Mesenchymal stem cell (in vitro differentiated cells and primary cell): Measurements from ENCODE around the gene FNDC10.

ENCODE experiments used
- DNase-seq: peaks from one replicate; pipeline ENCODE4 v3.0.0-alpha.2; 2013
- H2AFZ ChIP-seq: one replicate; pipeline ENCODE4 v1.6.1; 2013; ENCODE audit warnings: low read depth, mild to moderate bottlenecking, control low read depth, inconsistent platforms, low read length, moderate library complexity
- H2AK5ac ChIP-seq: 2 replicates; pipeline ENCODE4 v1.6.1; 2013; ENCODE audit warnings: low read length, moderate library complexity, mild to moderate bottlenecking, inconsistent platforms; ENCODE audit not compliant: severe bottlenecking
- H2BK120ac ChIP-seq: one replicate; pipeline ENCODE4 v1.6.1; 2013; ENCODE audit warnings: low read depth, mild to moderate bottlenecking, inconsistent platforms, low read length, moderate library complexity
- H2BK12ac ChIP-seq, 2 experiments: one replicate each; pipeline ENCODE4 v1.6.1; 2013; ENCODE audit warnings: inconsistent platforms in 2 of 2, low read length in 2 of 2, mild to moderate bottlenecking in 2 of 2, moderate library complexity in 2 of 2, control low read depth in 1 of 2
- H2BK15ac ChIP-seq: one replicate; pipeline ENCODE4 v1.6.1; 2013; ENCODE audit warnings: mild to moderate bottlenecking, low read depth, inconsistent platforms; ENCODE audit not compliant: poor library complexity, severe bottlenecking
- H2BK5ac ChIP-seq: 2 replicates; pipeline ENCODE4 v1.6.1; 2013; ENCODE audit warnings: low read depth, mild to moderate bottlenecking, low read length, control low read depth, inconsistent platforms; ENCODE audit not compliant: poor library complexity, severe bottlenecking
- H3K14ac ChIP-seq, 2 experiments: one replicate each; pipeline ENCODE4 v1.6.1; 2013; ENCODE audit warnings: inconsistent platforms in 2 of 2, low read length in 2 of 2, control low read depth in 1 of 2, mild to moderate bottlenecking in 1 of 2, moderate library complexity in 1 of 2
- H3K18ac ChIP-seq, 2 experiments: one replicate each; pipeline ENCODE4 v1.6.1; 2013; ENCODE audit warnings: inconsistent platforms in 2 of 2, low read length in 2 of 2, control low read depth in 1 of 2, low read depth in 1 of 2, mild to moderate bottlenecking in 1 of 2
- H3K23ac ChIP-seq, 2 experiments: one replicate each; pipeline ENCODE4 v1.6.1; 2013; ENCODE audit warnings: inconsistent platforms in 2 of 2, low read length in 2 of 2, mild to moderate bottlenecking in 2 of 2, moderate library complexity in 2 of 2, control low read depth in 1 of 2
- H3K27ac ChIP-seq: 2 replicates; pipeline ENCODE4 v1.5.1; 2013; ENCODE audit warnings: mild to moderate bottlenecking, moderate library complexity, low read length, control low read depth, inconsistent platforms; ENCODE audit not compliant: poor library complexity, severe bottlenecking
- H3K27me3 ChIP-seq, 2 experiments: 2 replicates each; pipeline versions ENCODE4 v1.6.1 to v1.7.0; 2013; ENCODE audit warnings: low read length in 2 of 2, mild to moderate bottlenecking in 2 of 2, moderate library complexity in 2 of 2, control low read depth in 1 of 2, inconsistent platforms in 1 of 2; ENCODE audit not compliant: control insufficient read depth in 1 of 2, insufficient read depth in 1 of 2
- H3K36me3 ChIP-seq, 2 experiments: 2 replicates each; pipeline versions ENCODE4 v1.6.1 to v1.7.0; 2013; ENCODE audit warnings: low read length in 2 of 2, control low read depth in 1 of 2, inconsistent platforms in 1 of 2, low read depth in 1 of 2, mild to moderate bottlenecking in 1 of 2; ENCODE audit not compliant: insufficient read depth in 2 of 2, control insufficient read depth in 1 of 2
- H3K4ac ChIP-seq, 2 experiments: one replicate each; pipeline ENCODE4 v1.6.1; 2013; ENCODE audit warnings: inconsistent platforms in 2 of 2, low read length in 2 of 2, mild to moderate bottlenecking in 2 of 2, moderate library complexity in 2 of 2, control low read depth in 1 of 2, low read depth in 1 of 2
- H3K4me1 ChIP-seq: 2 replicates; pipeline ENCODE4 v1.6.1; 2013; ENCODE audit warnings: low read depth, low read length, control low read depth; ENCODE audit not compliant: control insufficient read depth, insufficient read depth
- H3K4me2 ChIP-seq: 2 replicates; pipeline ENCODE4 v1.6.1; 2013; ENCODE audit warnings: low read length, mild to moderate bottlenecking, inconsistent platforms; ENCODE audit not compliant: poor library complexity, severe bottlenecking
- H3K4me3 ChIP-seq, 2 experiments: 2 replicates each; pipeline versions ENCODE4 v1.5.1 to v1.7.0; 2013; ENCODE audit warnings: low read length in 2 of 2, mild to moderate bottlenecking in 2 of 2, control low read depth in 1 of 2, low read depth in 1 of 2; ENCODE audit not compliant: insufficient read depth in 1 of 2
- H3K79me1 ChIP-seq: replicated peaks from 2 replicates; pipeline ENCODE4 v1.6.1; 2013; ENCODE audit warnings: mild to moderate bottlenecking, control low read depth, low read length, inconsistent platforms; ENCODE audit not compliant: poor library complexity, severe bottlenecking
- H3K9ac ChIP-seq: 2 replicates; pipeline ENCODE4 v1.7.0; 2013; ENCODE audit warnings: mild to moderate bottlenecking, low read length, moderate library complexity
- H3K9me3 ChIP-seq: 2 replicates; pipeline ENCODE4 v1.7.0; 2013; ENCODE audit warnings: mild to moderate bottlenecking, low read length; ENCODE audit not compliant: control insufficient read depth
- H4K8ac ChIP-seq: one replicate; pipeline ENCODE4 v1.6.1; 2013; ENCODE audit warnings: inconsistent platforms, mild to moderate bottlenecking, low read length, moderate library complexity
- H4K91ac ChIP-seq: one replicate; pipeline ENCODE4 v1.6.1; 2013; ENCODE audit warnings: mild to moderate bottlenecking, low read length, inconsistent platforms
- WGBS: methylation state at CpG from one replicate; pipeline ENCODE4 v1.1.7; 2013; ENCODE audit warnings: mixed read lengths; 5-methylcytosine and 5-hydroxymethylcytosine counted together

Gene FNDC10

GRCh38 chr1:1616045-1616790, 16.3 kb upstream of the FNDC10 start:
- H2AFZ ChIP-seq, result peak overlapping the region; percentile 84
- peaks cover 52% of the 10 kb centered on the region for H3K79me1 ChIP-seq
- WGBS, result 16% methylated on average over 40 of the region's 80 CpGs
- H2BK5ac ChIP-seq, result peak overlapping the region; percentile 49
- H3K23ac ChIP-seq, result peak overlapping the region in 1 of 2 experiments; percentile 74
- H3K4me1 ChIP-seq, result peaks cover 28% of the 10 kb centered on the region
- peak overlapping the region; percentile 99 for H3K9ac ChIP-seq
- peak overlapping the region; percentile 82 for H4K8ac ChIP-seq
- peak overlapping the region; percentile 68 for H4K91ac ChIP-seq
- H3K4me2 ChIP-seq, result peak overlapping the region; percentile 85
- peak overlapping the region in 1 of 2 experiments; percentile 90 for H3K4ac ChIP-seq
- H3K27me3 ChIP-seq, result no peaks in the 10 kb centered on the region
- H3K18ac ChIP-seq, result peak overlapping the region; percentile 95 to 97
- H3K27ac ChIP-seq, result no peak overlapping the region
- peak overlapping the region; percentile 36 for H2BK15ac ChIP-seq
- no peak overlapping the region for H2AK5ac ChIP-seq
- peak; percentile 56 for DNase-seq
- peak overlapping the region in 1 of 2 experiments; percentile 54 for H2BK12ac ChIP-seq
- peak overlapping the region; percentile 90 to 97 for H3K4me3 ChIP-seq
- H3K36me3 ChIP-seq, result peaks cover 13 to 44% of the 10 kb centered on the region in 2 experiments
- peak overlapping the region; percentile 97 for H2BK120ac ChIP-seq
- H3K9me3 ChIP-seq, result no peaks in the 10 kb centered on the region
- H3K14ac ChIP-seq, result peak overlapping the region in 1 of 2 experiments; percentile 95

- Histone ChIP-seq H2BK12ac (peak within 1 kb of the TSS in 1 of 2 experiments; percentile 54), H3K9ac (peak within 1 kb of the TSS; percentile 99), H3K4me3 (peak within 1 kb of the TSS; percentile 90 to 97), H3K4ac (peak within 1 kb of the TSS; percentile 98 to 100), H3K18ac (peak within 1 kb of the TSS; percentile 99 to 100), H3K14ac (peak within 1 kb of the TSS in 1 of 2 experiments; percentile 95), H2BK15ac (peak within 1 kb of the TSS; percentile 96), H2BK5ac (peak within 1 kb of the TSS; percentile 99), H3K27me3 (no peaks in the 10 kb centered on the region), H4K91ac (peak within 1 kb of the TSS; percentile 100), H3K4me2 (peak within 1 kb of the TSS; percentile 85), H3K9me3 (no peaks in the 10 kb centered on the region), H3K4me1 (peaks cover 25% of the 10 kb centered on the region), H3K79me1 (peaks cover 49% of the 10 kb centered on the region), H3K36me3 (peaks cover 13 to 36% of the 10 kb centered on the region in 2 experiments), H3K23ac (peak within 1 kb of the TSS in 1 of 2 experiments; percentile 83), H2BK120ac (peak within 1 kb of the TSS; percentile 97), H3K27ac (peak within 1 kb of the TSS; percentile 84), H2AK5ac (peak within 1 kb of the TSS; percentile 16), H2AFZ (peak within 1 kb of the TSS; percentile 84), H4K8ac (peak within 1 kb of the TSS; percentile 100)
- under 1% methylated on average over 79 of the region's 107 CpGs for WGBS
- DNase-seq, result peak; percentile 96
Measured at GRCh38 chr1:1615256-1616044, 15.5 kb upstream of the FNDC10 start, which contains the start of gene MIB2. Gene MIB2 (plus strand): TSS chr1:1615500. CDS start chr1:1623453, 7,953 bp downstream.

DNA sequence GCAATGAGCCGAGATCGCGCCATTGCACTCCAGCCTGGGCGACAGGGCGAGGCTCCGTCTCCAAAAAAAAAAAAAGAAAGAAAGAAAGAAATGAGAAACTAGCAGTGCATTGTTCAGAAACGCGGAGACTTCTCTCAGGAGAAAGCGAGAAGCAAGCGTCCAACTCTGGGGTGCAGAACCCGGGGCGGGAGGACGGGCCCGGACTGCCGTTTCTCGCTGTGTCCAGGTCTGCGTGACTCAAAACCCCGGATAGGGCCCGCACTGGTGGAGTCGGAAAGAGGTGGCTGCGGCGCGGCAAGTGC, 15.0 kb upstream of the FNDC10 start:
- Histone ChIP-seq H2BK5ac (no peak overlapping the region), H2AFZ (peak overlapping the region; percentile 47), H3K4me2 (peak overlapping the region; percentile 65), H4K91ac (no peak overlapping the region), H2BK120ac (no peak overlapping the region), H3K18ac (no peak overlapping the region), H3K4ac (no peak overlapping the region), H3K14ac (no peak overlapping the region), H4K8ac (no peak overlapping the region), H3K27ac (no peak overlapping the region), H2BK15ac (no peak overlapping the region), H3K9ac (peak overlapping the region; percentile 99), H3K27me3 (no peaks in the 10 kb centered on the region), H3K23ac (peak overlapping the region in 1 of 2 experiments; percentile 83), H3K9me3 (no peaks in the 10 kb centered on the region), H3K4me3 (peak overlapping the region; percentile 90 to 97), H3K36me3 (peaks cover 13 to 30% of the 10 kb centered on the region in 2 experiments), H3K79me1 (peaks cover 46% of the 10 kb centered on the region), H2BK12ac (no peak overlapping the region), H2AK5ac (no peak overlapping the region), H3K4me1 (peaks cover 25% of the 10 kb centered on the region)
- WGBS, result 2% methylated on average over 23 of the region's 23 CpGs
- no peak for DNase-seq
